Mucosa of rectum (tissue), 2 donors: ENCODE measurements around the gene SULT2B1.

Experiments
- H3K27ac ChIP-seq, 2 donors: one replicate each; pipeline ENCODE4 v1.7.0; 2013; ENCODE audit warnings: inconsistent platforms in 2 of 2, low read depth in 2 of 2, low read length in 2 of 2
- H3K27me3 ChIP-seq, 2 donors: one replicate each; pipeline ENCODE4 v1.7.0; 2013; ENCODE audit warnings: low read length in 2 of 2; ENCODE audit not compliant: control insufficient read depth in 2 of 2, insufficient read depth in 2 of 2
- H3K36me3 ChIP-seq, 2 donors: one replicate each; pipeline ENCODE4 v1.7.0; 2013; ENCODE audit warnings: low read length in 2 of 2; ENCODE audit not compliant: control insufficient read depth in 2 of 2, insufficient read depth in 2 of 2
- H3K4me1 ChIP-seq, 2 donors: one replicate each; pipeline ENCODE4 v1.7.0; 2013; ENCODE audit warnings: low read length in 2 of 2, mild to moderate bottlenecking in 1 of 2; ENCODE audit not compliant: control insufficient read depth in 2 of 2, insufficient read depth in 2 of 2
- H3K4me3 ChIP-seq, 2 donors: one replicate each; pipeline ENCODE4 v1.7.0; 2013; ENCODE audit warnings: low read length in 2 of 2
- H3K9ac ChIP-seq, 2 donors: one replicate each; pipeline ENCODE4 v1.7.0; 2013; ENCODE audit warnings: low read length in 2 of 2, low read depth in 1 of 2, mild to moderate bottlenecking in 1 of 2
- H3K9me3 ChIP-seq, 2 donors: one replicate each; pipeline ENCODE4 v1.7.0; 2013; ENCODE audit warnings: low read length in 2 of 2; ENCODE audit not compliant: control insufficient read depth in 2 of 2
- donor health status: healthy.
- donor health status: Normal muscosa, but diverticular disease.

Gene SULT2B1

DNA sequence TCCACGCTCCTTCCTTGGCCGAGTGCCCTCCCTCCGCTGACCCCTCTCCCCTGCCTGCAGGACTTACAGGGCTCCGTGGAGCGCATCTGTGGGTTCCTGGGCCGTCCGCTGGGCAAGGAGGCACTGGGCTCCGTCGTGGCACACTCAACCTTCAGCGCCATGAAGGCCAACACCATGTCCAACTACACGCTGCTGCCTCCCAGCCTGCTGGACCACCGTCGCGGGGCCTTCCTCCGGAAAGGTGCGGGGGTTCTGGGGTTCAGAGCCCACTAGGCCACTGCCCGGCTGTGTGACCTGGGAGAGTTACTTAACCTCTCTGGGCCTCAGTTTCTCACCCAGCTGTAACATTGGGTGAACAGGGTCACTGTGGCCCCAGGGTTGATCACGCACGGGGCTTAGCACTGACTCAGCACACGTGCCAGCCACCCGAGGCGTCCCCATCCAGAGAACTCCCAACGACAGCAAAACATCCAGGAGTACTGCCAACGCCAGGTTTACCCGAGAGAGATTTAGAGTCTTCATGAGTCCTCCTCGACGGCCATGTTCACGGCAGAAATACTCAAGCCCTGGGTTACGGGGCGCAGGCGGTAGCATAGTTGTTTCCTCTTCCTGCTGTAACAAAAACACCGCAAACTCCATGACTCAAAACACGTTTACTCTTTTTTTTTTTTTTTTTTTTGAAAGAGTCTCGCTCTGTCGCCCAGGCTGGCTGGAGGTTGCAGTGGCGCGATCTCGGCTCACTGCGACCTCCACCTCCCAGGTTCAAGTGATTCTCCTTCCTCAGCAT, 44.9 kb downstream of the SULT2B1 start:
- Histone ChIP-seq H3K9ac (no peak overlapping the region), H3K9me3 (no peaks in the 10 kb centered on the region), H3K27me3 (no peaks in the 10 kb centered on the region), H3K36me3 (peaks cover 0 to 2% of the 10 kb centered on the region in 2 donors), H3K4me1 (no peaks in the 10 kb centered on the region), H3K4me3 (no peak overlapping the region), H3K27ac (no peak overlapping the region)

DNA sequence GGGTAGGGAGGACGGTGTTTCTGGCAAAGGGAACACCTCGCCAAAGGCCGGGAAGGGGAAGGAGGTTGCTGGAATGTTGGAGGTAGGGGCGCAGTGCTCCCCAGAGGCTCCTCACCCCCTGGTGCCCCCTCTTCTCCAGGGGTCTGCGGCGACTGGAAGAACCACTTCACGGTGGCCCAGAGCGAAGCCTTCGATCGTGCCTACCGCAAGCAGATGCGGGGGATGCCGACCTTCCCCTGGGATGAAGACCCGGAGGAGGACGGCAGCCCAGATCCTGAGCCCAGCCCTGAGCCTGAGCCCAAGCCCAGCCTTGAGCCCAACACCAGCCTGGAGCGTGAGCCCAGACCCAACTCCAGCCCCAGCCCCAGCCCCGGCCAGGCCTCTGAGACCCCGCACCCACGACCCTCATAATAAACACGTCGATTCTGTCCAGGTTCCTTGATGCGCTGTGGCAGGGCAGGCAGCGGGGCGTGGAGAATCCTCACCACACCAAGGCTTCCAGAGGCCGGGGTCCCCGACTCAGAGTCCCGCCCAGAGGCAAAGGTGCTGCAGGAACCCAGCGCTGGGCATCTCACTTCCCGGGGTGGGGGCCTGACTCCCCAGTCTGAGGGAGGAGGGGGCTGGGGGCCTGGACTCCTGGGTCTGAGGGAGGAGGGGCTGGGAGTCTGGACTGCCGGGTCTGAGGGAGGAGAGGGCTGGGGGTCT, 47.2 kb downstream of the SULT2B1 start:
- no peak overlapping the region for H3K4me3 ChIP-seq
- H3K9ac ChIP-seq = no peak overlapping the region
- H3K27ac ChIP-seq = no peak overlapping the region
- no peaks in the 10 kb centered on the region for H3K9me3 ChIP-seq
- no peaks in the 10 kb centered on the region for H3K27me3 ChIP-seq
- peaks cover 8 to 11% of the 10 kb centered on the region in 2 donors for H3K4me1 ChIP-seq
- H3K36me3 ChIP-seq = peaks cover 2 to 4% of the 10 kb centered on the region in 2 donors

GRCh38 chr19:48600679-48601417, 48.9 kb downstream of the SULT2B1 start:
- H3K9me3 ChIP-seq = no peaks in the 10 kb centered on the region
- H3K4me1 ChIP-seq = peaks cover 8 to 11% of the 10 kb centered on the region in 2 donors
- peaks cover 2 to 4% of the 10 kb centered on the region in 2 donors for H3K36me3 ChIP-seq
- H3K4me3 ChIP-seq = no peak overlapping the region
- no peak overlapping the region for H3K27ac ChIP-seq
- H3K27me3 ChIP-seq = no peaks in the 10 kb centered on the region
- no peak overlapping the region for H3K9ac ChIP-seq

- no peaks in the 10 kb centered on the region for H3K27me3 ChIP-seq
These were observed 51.0 kb downstream of the SULT2B1 start for GRCh38 chr19:48603001-48603400.

GRCh38 chr19:48603449-48603848, 51.5 kb downstream of the SULT2B1 start:
- H3K27ac ChIP-seq = peak overlapping the region in 1 of 2 donors; percentile 5
- no peak overlapping the region for H3K4me3 ChIP-seq
- H3K36me3 ChIP-seq = peaks cover 4 to 11% of the 10 kb centered on the region in 2 donors
- H3K9ac ChIP-seq = peak overlapping the region in 1 of 2 donors; percentile 26
- H3K4me1 ChIP-seq = peaks cover 8 to 11% of the 10 kb centered on the region in 2 donors
- H3K9me3 ChIP-seq = no peaks in the 10 kb centered on the region
- H3K27me3 ChIP-seq = no peaks in the 10 kb centered on the region

More at GRCh38 chr19:48603001-48603400, 51.0 kb downstream of the SULT2B1 start:
- Histone ChIP-seq H3K4me3 (no peak overlapping the region), H3K9ac (peak overlapping the region in 1 of 2 donors; percentile 26), H3K9me3 (no peaks in the 10 kb centered on the region), H3K36me3 (peaks cover 4 to 11% of the 10 kb centered on the region in 2 donors), H3K4me1 (peaks cover 8 to 11% of the 10 kb centered on the region in 2 donors), H3K27ac (peak overlapping the region; percentile 5 to 29)

GRCh38 chr19:48603850-48604249, 51.9 kb downstream of the SULT2B1 start:
- H3K9ac ChIP-seq = no peak overlapping the region
- H3K4me1 ChIP-seq = peaks cover 9 to 11% of the 10 kb centered on the region in 2 donors
- peaks cover 4 to 11% of the 10 kb centered on the region in 2 donors for H3K36me3 ChIP-seq
- no peaks in the 10 kb centered on the region for H3K9me3 ChIP-seq
- H3K27ac ChIP-seq = no peak overlapping the region
- H3K27me3 ChIP-seq = no peaks in the 10 kb centered on the region
- H3K4me3 ChIP-seq = no peak overlapping the region

GRCh38 chr19:48606463-48607358, 54.7 kb downstream of the SULT2B1 start, which contains the start of gene SPACA4:
TSS of gene SPACA4 (plus strand) at chr19:48606742. CDS start at chr19:48606979, 237 bp downstream.
- peaks cover 12% of the 10 kb centered on the region in 2 donors for H3K4me1 ChIP-seq
- H3K27ac ChIP-seq = no peak within 1 kb of the TSS
- H3K9ac ChIP-seq = no peak within 1 kb of the TSS
- H3K4me3 ChIP-seq = no peak within 1 kb of the TSS
- H3K27me3 ChIP-seq = no peaks in the 10 kb centered on the region
- peaks cover 11 to 15% of the 10 kb centered on the region in 2 donors for H3K36me3 ChIP-seq
- H3K9me3 ChIP-seq = no peaks in the 10 kb centered on the region

DNA sequence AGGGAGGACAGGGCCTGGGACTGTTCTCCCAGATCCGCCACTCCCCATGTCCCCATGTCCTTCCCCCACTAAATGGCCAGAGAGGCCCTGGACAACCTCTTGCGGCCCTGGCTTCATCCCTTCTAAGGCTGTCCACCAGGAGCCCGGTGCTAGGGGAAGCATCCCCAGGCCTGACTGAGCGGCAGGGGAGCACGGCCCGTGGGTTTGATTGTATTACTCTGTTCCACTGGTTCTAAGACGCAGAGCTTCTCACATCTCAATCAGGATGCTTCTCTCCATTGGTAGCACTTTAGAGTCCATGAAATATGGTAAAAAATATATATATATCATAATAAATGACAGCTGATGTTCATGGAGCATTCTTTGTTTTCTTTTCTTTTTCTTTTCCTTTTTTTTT, 55.4 kb downstream of the SULT2B1 start:
- Histone ChIP-seq H3K36me3 (peaks cover 12 to 15% of the 10 kb centered on the region in 2 donors), H3K27me3 (no peaks in the 10 kb centered on the region), H3K9ac (no peak overlapping the region), H3K4me1 (peaks cover 13 to 15% of the 10 kb centered on the region in 2 donors), H3K4me3 (no peak overlapping the region), H3K9me3 (no peaks in the 10 kb centered on the region), H3K27ac (no peak overlapping the region)

- peaks cover 10 to 16% of the 10 kb centered on the region in 2 donors for H3K4me1 ChIP-seq
- H3K9ac ChIP-seq = peak overlapping the region; percentile 34 to 41
- H3K27ac ChIP-seq = no peak overlapping the region
- peak overlapping the region in 1 of 2 donors; percentile 3 for H3K4me3 ChIP-seq
- no peaks in the 10 kb centered on the region for H3K9me3 ChIP-seq
- no peaks in the 10 kb centered on the region for H3K27me3 ChIP-seq
- peaks cover 10 to 13% of the 10 kb centered on the region in 2 donors for H3K36me3 ChIP-seq
These were observed 56.9 kb downstream of the SULT2B1 start for GRCh38 chr19:48608798-48609263.
